H1 (cell line): ENCODE measurements around the gene C12orf42. TPM values are rescaled to one million over a fixed set of nuclear protein-coding genes. Genes with fewer than 3 reads are reported as not detected.

Experiments used
- CTCF ChIA-PET: fragments of 300-600 bp; sonication (Branson Sonifier 250); formaldehyde crosslinking; loops from one replicate; lab custom pipeline; 2021; ENCODE audit not compliant: partially characterized antibody; lab: Charles Lee
- POLR2A ChIA-PET: fragments of 300-600 bp; sonication (Branson Sonifier 250); formaldehyde crosslinking; loops from one replicate; lab custom pipeline; 2021; ENCODE audit warnings: inconsistent platforms; ENCODE audit not compliant: partially characterized antibody; lab: Charles Lee
- DNase-seq, 2 experiments: peaks; one replicate each; pipeline versions ENCODE4 v3.0.0 to v3.0.0-alpha.2; 2010 to 2022; ENCODE audit warnings: low spot score in 2 of 2, low read depth in 1 of 2, mixed read lengths in 1 of 2
- FAIRE-seq: peaks from 2 replicates; lab custom pipeline; 2011; peaks lifted over from hg19 to GRCh38; lab: Jason Lieb, UNC
- H2AFZ ChIP-seq: 2 replicates; pipeline ENCODE4 v1.8.1; 2012; ENCODE audit warnings: low read length, inconsistent platforms
- H2AK5ac ChIP-seq: 2 replicates; pipeline ENCODE4 v1.6.1; 2013; ENCODE audit warnings: low read depth, low read length
- H2BK120ac ChIP-seq: replicated peaks from 2 replicates; pipeline ENCODE3; 2013; ENCODE audit warnings: low read depth, low read length, inconsistent platforms
- H2BK12ac ChIP-seq: 2 replicates; pipeline ENCODE4 v1.6.1; 2013; ENCODE audit warnings: low read depth, low read length
- H2BK15ac ChIP-seq: 2 replicates; pipeline ENCODE4 v1.6.1; 2013; ENCODE audit warnings: low read length
- H2BK20ac ChIP-seq: 2 replicates; pipeline ENCODE4 v1.6.1; 2013; ENCODE audit warnings: low read length
- H2BK5ac ChIP-seq: 2 replicates; pipeline ENCODE4 v1.6.1; 2013; ENCODE audit warnings: low read depth, low read length
- H3K14ac ChIP-seq: 2 replicates; pipeline ENCODE4 v1.6.1; 2013; ENCODE audit warnings: inconsistent platforms; ENCODE audit not compliant: insufficient read length
- H3K18ac ChIP-seq: 2 replicates; pipeline ENCODE4 v1.6.1; 2013; ENCODE audit warnings: low read length; ENCODE audit errors: extremely low read depth
- H3K23ac ChIP-seq: 2 replicates; pipeline ENCODE4 v1.6.1; 2013; ENCODE audit warnings: inconsistent platforms; ENCODE audit not compliant: insufficient read length
- H3K23me2 ChIP-seq: 2 replicates; pipeline ENCODE4 v1.6.1; 2013; ENCODE audit warnings: low read depth, low read length
- H3K27ac ChIP-seq: 2 replicates; pipeline ENCODE4 v1.6.1; 2011; ENCODE audit warnings: low read depth, low read length, inconsistent platforms
- H3K27me3 ChIP-seq, 4 experiments: replicated peaks in 1 of 4; 1 replicate in 1 of 4; 2 replicates in 3 of 4; pipeline versions ENCODE4 v1.6.1 to v1.8.1; 2011 to 2013; ENCODE audit warnings: low read length in 3 of 4, mild to moderate bottlenecking in 3 of 4, inconsistent platforms in 2 of 4, mixed read lengths in 2 of 4, moderate library complexity in 1 of 4; ENCODE audit not compliant: control insufficient read depth in 3 of 4, insufficient read depth in 3 of 4; ENCODE audit errors: extremely low read depth in 1 of 4
- H3K36me3 ChIP-seq, 4 experiments: 2 replicates each; pipeline versions ENCODE4 v1.6.1 to v1.8.1; 2011 to 2013; ENCODE audit warnings: mild to moderate bottlenecking in 4 of 4, low read length in 3 of 4, moderate library complexity in 2 of 4, control low read depth in 1 of 4, inconsistent platforms in 1 of 4; ENCODE audit not compliant: insufficient read depth in 4 of 4, control insufficient read depth in 2 of 4
- H3K4ac ChIP-seq: replicated peaks from 2 replicates; pipeline ENCODE3; 2013; ENCODE audit warnings: low read length, low read depth, mixed read lengths, inconsistent platforms; ENCODE audit not compliant: insufficient read length
- H3K4me1 ChIP-seq, 4 experiments: replicated peaks in 1 of 4; 1 replicate in 1 of 4; 2 replicates in 3 of 4; pipeline versions ENCODE4 v1.6.1 to v1.8.1; 2011 to 2013; ENCODE audit warnings: low read length in 3 of 4, inconsistent platforms in 2 of 4, mixed read lengths in 1 of 4; ENCODE audit not compliant: insufficient read depth in 4 of 4, control insufficient read depth in 3 of 4
- H3K4me2 ChIP-seq, 2 experiments: 2 replicates each; pipeline versions ENCODE4 v1.6.1 to v1.8.1; 2011 to 2013; ENCODE audit warnings: low read depth in 2 of 2, low read length in 2 of 2, control low read depth in 1 of 2, inconsistent platforms in 1 of 2, mild to moderate bottlenecking in 1 of 2; ENCODE audit not compliant: insufficient read depth in 1 of 2
- H3K4me3 ChIP-seq, 4 experiments: fragments of 200-600, 300-600 bp in 1 of 4; sonication (generic), shearing (Covaris generic), sonication (Bioruptor Twin) in 1 of 4; 2 replicates each; pipeline versions ENCODE4 v1.5.1 to v1.8.1; 2011 to 2016; ENCODE audit warnings: low read length in 4 of 4, low read depth in 3 of 4, control low read depth in 2 of 4, inconsistent platforms in 2 of 4, mild to moderate bottlenecking in 2 of 4, mixed read lengths in 1 of 4, moderate library complexity in 1 of 4; ENCODE audit not compliant: insufficient read depth in 2 of 4; ENCODE audit errors: extremely low read depth in 1 of 4
- H3K56ac ChIP-seq: replicated peaks from 2 replicates; pipeline ENCODE3; 2013; ENCODE audit warnings: low read depth, mild to moderate bottlenecking, mixed read lengths, low read length, inconsistent platforms; ENCODE audit not compliant: insufficient read length
- H3K79me1 ChIP-seq: 2 replicates; pipeline ENCODE4 v1.6.1; 2013; ENCODE audit warnings: low read depth, low read length, control low read depth
- H3K79me2 ChIP-seq, 2 experiments: 2 replicates each; pipeline versions ENCODE4 v1.6.1 to v1.8.1; 2012 to 2013; ENCODE audit warnings: low read length in 2 of 2, mild to moderate bottlenecking in 2 of 2, inconsistent platforms in 1 of 2; ENCODE audit not compliant: insufficient read depth in 2 of 2, control insufficient read depth in 1 of 2
- H3K9ac ChIP-seq, 4 experiments: replicated peaks in 1 of 4; 1 replicate in 1 of 4; 2 replicates in 3 of 4; pipeline versions ENCODE4 v1.6.1 to v1.8.1; 2011 to 2013; ENCODE audit warnings: low read depth in 3 of 4, low read length in 3 of 4, control low read depth in 2 of 4, mild to moderate bottlenecking in 2 of 4, moderate library complexity in 2 of 4, inconsistent platforms in 1 of 4; ENCODE audit errors: extremely low read depth in 1 of 4
- H3K9me3 ChIP-seq, 2 experiments: 2 replicates each; pipeline versions ENCODE4 v1.6.1 to v1.8.1; 2012 to 2013; ENCODE audit warnings: mild to moderate bottlenecking in 2 of 2, moderate library complexity in 2 of 2, control low read depth in 1 of 2, inconsistent platforms in 1 of 2, low read depth in 1 of 2, low read length in 1 of 2, mixed read lengths in 1 of 2; ENCODE audit not compliant: insufficient read depth in 2 of 2
- H4K20me1 ChIP-seq, 2 experiments: replicated peaks in 1 of 2; 2 replicates each; pipeline versions ENCODE3 to v1.8.1; 2011 to 2013; ENCODE audit warnings: inconsistent platforms in 2 of 2, low read length in 2 of 2, mild to moderate bottlenecking in 1 of 2; ENCODE audit not compliant: insufficient read depth in 2 of 2, control insufficient read depth in 1 of 2
- H4K5ac ChIP-seq: 2 replicates; pipeline ENCODE4 v1.6.1; 2013; ENCODE audit warnings: low read length, low read depth, mixed read lengths, inconsistent platforms; ENCODE audit not compliant: insufficient read length
- H4K8ac ChIP-seq: 2 replicates; pipeline ENCODE4 v1.8.0; 2013; ENCODE audit warnings: mild to moderate bottlenecking, moderate library complexity, low read length, inconsistent platforms; ENCODE audit not compliant: insufficient read depth; ENCODE audit errors: extremely low read depth
- H4K91ac ChIP-seq: replicated peaks from 2 replicates; pipeline ENCODE3; 2013; ENCODE audit warnings: low read length, mixed read lengths, inconsistent platforms; ENCODE audit not compliant: insufficient read length
- ATF3 ChIP-seq: IDR thresholded peaks from 2 replicates; pipeline ENCODE4 v1.6.1; 2011; ENCODE audit warnings: low read depth, mild to moderate bottlenecking, low read length; ENCODE audit not compliant: insufficient read depth
- BRCA1 ChIP-seq: IDR thresholded peaks from 2 replicates; pipeline ENCODE4 v1.6.1; 2012; ENCODE audit warnings: low read depth, low read length, improper control_type of control experiment
- CBX8 ChIP-seq: fragments of 300-800, 300-1000 bp; sonication (generic); IDR thresholded peaks from 2 replicates; pipeline ENCODE4 v1.7.1; 2016; ENCODE audit warnings: low read depth, low read length, borderline replicate concordance
- RBBP5 ChIP-seq: IDR thresholded peaks from 2 replicates; pipeline ENCODE4 v1.7.1; 2012; ENCODE audit warnings: low read depth, mild to moderate bottlenecking, inconsistent platforms, low read length, moderate library complexity, borderline replicate concordance
- WGBS, 2 experiments: shearing (Covaris generic) in 1 of 2; methylation state at CpG; one replicate each; pipeline versions ENCODE4 v1.1.6 to v1.1.7; 2013 to 2015; ENCODE audit warnings: low lambda C conversion rate in 2 of 2, mixed read lengths in 2 of 2, inconsistent platforms in 1 of 2, low coverage in 1 of 2, missing lambda C conversion rate in 1 of 2; ENCODE audit not compliant: insufficient replicate concordance in 2 of 2, insufficient coverage in 1 of 2, insufficient read length in 1 of 2; ENCODE audit errors: extremely low coverage in 1 of 2, missing lambda C conversion rate in 1 of 2; 5-methylcytosine and 5-hydroxymethylcytosine counted together
- polyA plus RNA-seq, 7 experiments: library from polyadenylated mRNA; depleted of rRNA in 3 of 7; stranded (reverse) in 5 of 7; unstranded in 2 of 7; fragments of >200 nt in 5 of 7; fragments of 200-250 nt in 2 of 7; gene quantifications; 1 replicate in 5 of 7; 2 replicates in 1 of 7; 4 replicates in 1 of 7; pipeline versions ENCODE4 v1.2.1 to v1.2.3, GENCODE V29; 2011 to 2013; ENCODE audit warnings: missing spikeins in 2 of 7, mixed read lengths in 2 of 7
- total RNA-seq: library from RNA; stranded (reverse); fragmentation: NEBNext Ultra II Directional; extraction: Animal tissue kit (Norgen Biotek cat#: 25700); gene quantifications from 2 replicates; pipeline ENCODE4 v1.2.1, GENCODE V29; 2021

C12orf42 gene
- total and polyA plus RNA-seq, 2 of the 8 experiments (the other 6 are each of a cell fraction or from before 2014, with no cell fraction given): 0.05 TPM; not detected in 1

- no peak overlapping the region for H4K91ac ChIP-seq
- H2BK120ac ChIP-seq: no peak overlapping the region
- no peak overlapping the region for H3K4ac ChIP-seq
- H2BK5ac ChIP-seq: no peak overlapping the region
- POLR2A ChIA-PET: no interaction called here
- H3K36me3 ChIP-seq: no peaks in the 10 kb centered on the region
- no peak overlapping the region for H3K14ac ChIP-seq
- DNase-seq (no peak), FAIRE-seq (no peak)
- no peak overlapping the region for H3K4me2 ChIP-seq
- no peak for TF ChIP-seq CBX8
- TF ChIP-seq ATF3: no peak
- no peak for TF ChIP-seq RBBP5
- TF ChIP-seq BRCA1: no peak
- no peak overlapping the region for H3K9ac ChIP-seq
- no peak overlapping the region for H3K4me3 ChIP-seq
- H3K79me2 ChIP-seq: no peaks in the 10 kb centered on the region
- H2BK20ac ChIP-seq: no peak overlapping the region
- WGBS, 2 experiments: 91% methylated on average over 7 of the region's 7 CpGs; no CpG with 5 or more reads in 1 of the 2 experiments
- H4K20me1 ChIP-seq: no peaks in the 10 kb centered on the region
- H3K23me2 ChIP-seq: no peaks in the 10 kb centered on the region
- no peak overlapping the region for H2BK15ac ChIP-seq
- H3K4me1 ChIP-seq: no peaks in the 10 kb centered on the region
- H3K27me3 ChIP-seq: no peaks in the 10 kb centered on the region
- no peaks in the 10 kb centered on the region for H3K79me1 ChIP-seq
- no peak overlapping the region for H4K5ac ChIP-seq
- no peak overlapping the region for H2AFZ ChIP-seq
- H3K9me3 ChIP-seq: no peaks in the 10 kb centered on the region
- CTCF ChIA-PET: interaction anchor here (0.6 to 4.2 kb wide), 21 partner anchors 8 to 556 kb away, joined by 3 to 25 read pairs (median 4); partner anchors contain the start of gene C12orf42
- H2BK12ac ChIP-seq: no peak overlapping the region
- H4K8ac ChIP-seq: no peak overlapping the region
- H3K23ac ChIP-seq: no peak overlapping the region
- no peak overlapping the region for H3K56ac ChIP-seq
- no peak overlapping the region for H2AK5ac ChIP-seq
- H3K27ac ChIP-seq: no peak overlapping the region
- no peak overlapping the region for H3K18ac ChIP-seq
Observed at GRCh38 chr12:103504606-103505005, 8.8 kb upstream of the C12orf42 start.
